Uterus (tissue), 2 donors: Measurements from ENCODE around the gene ST3GAL2.

Source experiments
- CTCF ChIP-seq, 4 experiments: fragments of 200-600 bp in 2 of 4; fragments of 450-650 bp in 2 of 4; sonication (generic) in 2 of 4; IDR thresholded peaks; one replicate each; pipeline ENCODE4 v1.5.1; 2016 to 2019; ENCODE audit warnings: antibody characterized with exemption in 4 of 4, mild to moderate bottlenecking in 2 of 4, moderate library complexity in 1 of 4
- POLR2A ChIP-seq, 2 donors: fragments of 450-650 bp; IDR thresholded peaks; one replicate each; pipeline ENCODE4 v1.6.1; 2016; ENCODE audit warnings: antibody characterized with exemption in 2 of 2, mild to moderate bottlenecking in 1 of 2, moderate library complexity in 1 of 2

GRCh38 chr16:70467113-70467512 is 28.2 kb upstream of the ST3GAL2 start:
- TF ChIP-seq POLR2A (IDR thresholded peaks at IDR 0.05) (no peak), CTCF (IDR thresholded peaks at IDR 0.05) (no peak)
